PC-3 (cell line): ENCODE measurements around the gene THUMPD1. TPM values are rescaled to one million over a fixed set of nuclear protein-coding genes. Genes with fewer than 3 reads are reported as not detected.

ENCODE experiments used
- ATAC-seq: fragments of 200-7000 bp; cut with Tn5 transposase; 2 replicates; pipeline ENCODE4 v1.9.1; 2020; ENCODE audit warnings: mild to moderate bottlenecking, moderate library complexity
- BruUV-seq: library from RNA; stranded (reverse); fragments of 400-500 nt; replicated peaks from 2 replicates; lab custom pipeline; 2021; lab: Mats Ljungman, UMichigan
- CTCF ChIA-PET: fragments of 300-600 bp; sonication (Branson Sonifier 250); formaldehyde crosslinking; loops from one replicate; lab custom pipeline; 2022; ENCODE audit warnings: antibody characterized with exemption; lab: Charles Lee
- POLR2A ChIA-PET: fragments of 300-600 bp; sonication (Branson Sonifier 250); formaldehyde crosslinking; loops from one replicate; lab custom pipeline; 2022; ENCODE audit warnings: antibody characterized with exemption; ENCODE audit not compliant: unreplicated experiment; lab: Charles Lee
- DNase-seq: peaks from one replicate; pipeline ENCODE4 v3.0.0-alpha.2; 2015
- H2AFZ ChIP-seq: fragments of 300-600 bp; sonication (generic); 2 replicates; pipeline ENCODE4 v1.6.0; 2016; ENCODE audit warnings: antibody characterized with exemption, low read length
- H3F3A ChIP-seq: fragments of 300-600 bp; sonication (generic); one replicate; pipeline ENCODE4 v1.6.0; 2017; ENCODE audit warnings: antibody characterized with exemption, low read length, control low read depth, mild to moderate bottlenecking; ENCODE audit not compliant: unreplicated experiment
- H3K27ac ChIP-seq: fragments of 300-600 bp; sonication (generic); 2 replicates; pipeline ENCODE4 v1.5.1; 2016; ENCODE audit warnings: mild to moderate bottlenecking, low read length
- H3K27me3 ChIP-seq: fragments of 300-600 bp; sonication (generic); 2 replicates; pipeline ENCODE4 v1.6.1; 2016; ENCODE audit warnings: low read length, mixed read lengths
- H3K36me3 ChIP-seq: fragments of 300-600 bp; sonication (generic); 2 replicates; pipeline ENCODE4 v1.6.1; 2016; ENCODE audit warnings: low read depth, mixed run types, low read length, mixed read lengths
- H3K4me1 ChIP-seq: fragments of 300-600 bp; sonication (generic); 2 replicates; pipeline ENCODE4 v1.5.1; 2016; ENCODE audit warnings: low read length; ENCODE audit not compliant: insufficient read depth
- H3K4me2 ChIP-seq: fragments of 300-600 bp; sonication (generic); 2 replicates; pipeline ENCODE4 v1.6.0; 2016; ENCODE audit warnings: low read length
- H3K4me3 ChIP-seq: fragments of 300-600 bp; sonication (generic); 2 replicates; pipeline ENCODE4 v1.5.1; 2016; ENCODE audit warnings: mild to moderate bottlenecking, low read length, mixed read lengths
- H3K79me2 ChIP-seq: fragments of 300-600 bp; sonication (generic); 2 replicates; pipeline ENCODE4 v1.6.1; 2017; ENCODE audit warnings: low read length, mixed read lengths
- H3K9ac ChIP-seq: fragments of 300-600 bp; sonication (generic); 2 replicates; pipeline ENCODE4 v1.6.0; 2016; ENCODE audit warnings: mild to moderate bottlenecking, low read length
- H3K9me2 ChIP-seq: fragments of 300-600 bp; sonication (generic); replicated peaks from 2 replicates; pipeline ENCODE4 v1.6.1; 2016; ENCODE audit warnings: mixed run types, low read length, mixed read lengths
- H3K9me3 ChIP-seq: fragments of 300-600 bp; sonication (generic); 2 replicates; pipeline ENCODE4 v1.6.1; 2016; ENCODE audit warnings: low read length, mixed read lengths
- H4K20me1 ChIP-seq: fragments of 300-600 bp; sonication (generic); 2 replicates; pipeline ENCODE4 v1.6.1; 2016; ENCODE audit warnings: low read length, mixed read lengths
- CTCF ChIP-seq: fragments of 300-600 bp; sonication (generic); conservative IDR thresholded peaks from 2 replicates; pipeline ENCODE4 v1.5.1; 2017; ENCODE audit warnings: antibody characterized with exemption, low read depth, mild to moderate bottlenecking, low read length
- EZH2 ChIP-seq: fragments of 300-600 bp; sonication (generic); IDR thresholded peaks from one replicate; pipeline ENCODE4 v1.6.1; 2017; ENCODE audit warnings: antibody characterized with exemption, mild to moderate bottlenecking, low read length; ENCODE audit not compliant: unreplicated experiment
- EZH2phosphoT487 ChIP-seq: fragments of 300-600 bp; sonication (generic); IDR thresholded peaks from 2 replicates; pipeline ENCODE4 v1.6.1; 2018; ENCODE audit warnings: mild to moderate bottlenecking, antibody characterized with exemption, low read length, borderline replicate concordance
- intact Hi-C: fragments of 100-400 bp; cut with micrococcal nuclease; formaldehyde crosslinking; loops from 2 replicates; pipeline ENCODE4 v1.9.0; 2023
- total RNA-seq: library from RNA; depleted of rRNA; stranded (reverse); fragments of >200 nt; gene quantifications from 2 replicates; pipeline ENCODE4 v1.2.3, GENCODE V29; 2014

THUMPD1 gene
- total RNA-seq, 1 experiment from 2014 or later = 44.9 TPM

- H3F3A ChIP-seq = no peaks in the 10 kb centered on the region
- no peak overlapping the region for H3K4me2 ChIP-seq
- no peak overlapping the region for H2AFZ ChIP-seq
- BruUV-seq = no TSS peak
- H3K9ac ChIP-seq = no peak overlapping the region
- H3K36me3 ChIP-seq = no peaks in the 10 kb centered on the region
- no peaks in the 10 kb centered on the region for H3K4me1 ChIP-seq
- ATAC-seq = no peak
- no peaks in the 10 kb centered on the region for H3K9me3 ChIP-seq
- no peak overlapping the region for H3K27ac ChIP-seq
- no peaks in the 10 kb centered on the region for H3K79me2 ChIP-seq
- CTCF ChIA-PET = no interaction called here
- no peak overlapping the region for H3K4me3 ChIP-seq
- no peak for DNase-seq
- TF ChIP-seq EZH2phosphoT487 = no peak
- no peak for TF ChIP-seq EZH2
- TF ChIP-seq CTCF = no peak
- 0 out of 2 replicates have a peak, but pooled peaks cover 3% of the 10 kb centered on the region for H3K27me3 ChIP-seq
- H4K20me1 ChIP-seq = no peaks in the 10 kb centered on the region
- POLR2A ChIA-PET = no interaction called here
- no peaks in the 10 kb centered on the region for H3K9me2 ChIP-seq
- intact Hi-C loops = no loop called here
These were observed 12.1 kb upstream of the THUMPD1 start for GRCh38 chr16:20753727-20754126.

GRCh38 chr16:20750558-20750957, 8.9 kb upstream of the THUMPD1 start:
- Histone ChIP-seq H3K36me3 (no peaks in the 10 kb centered on the region), H3K27ac (no peak overlapping the region), H3K9me2 (no peaks in the 10 kb centered on the region), H3K9me3 (no peaks in the 10 kb centered on the region), H3K79me2 (no peaks in the 10 kb centered on the region), H2AFZ (no peak overlapping the region), H3F3A (no peaks in the 10 kb centered on the region), H3K9ac (no peak overlapping the region), H3K4me3 (no peak overlapping the region), H4K20me1 (no peaks in the 10 kb centered on the region), H3K4me2 (no peak overlapping the region), H3K4me1 (no peaks in the 10 kb centered on the region), H3K27me3 (0 out of 2 replicates have a peak, but pooled peaks cover 3% of the 10 kb centered on the region)
- no peak for DNase-seq
- ChIA-PET POLR2A (no interaction called here), CTCF (no interaction called here)
- ATAC-seq = no peak
- BruUV-seq = no TSS peak
- intact Hi-C loops = no loop called here
- TF ChIP-seq EZH2 (no peak), EZH2phosphoT487 (no peak), CTCF (no peak)

DNA sequence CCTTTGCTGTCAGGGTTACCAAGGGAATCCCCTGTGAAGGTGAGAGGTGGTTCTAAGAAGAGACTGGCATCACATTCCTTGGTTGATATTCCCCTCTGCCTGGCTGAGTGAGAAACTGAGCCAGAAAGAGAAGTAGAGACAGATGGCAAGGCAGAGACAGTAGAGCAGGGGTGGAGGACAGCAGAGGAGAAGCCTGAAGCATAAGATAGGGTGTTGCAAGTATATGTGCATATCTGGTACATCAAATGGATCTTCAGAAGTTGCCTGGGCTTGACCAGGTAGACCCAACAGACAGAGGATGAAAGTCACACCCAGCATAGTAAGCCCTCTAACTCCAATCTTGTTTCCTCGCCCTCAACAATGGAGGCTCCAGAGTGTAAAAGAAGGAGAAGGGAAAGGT, 7.9 kb upstream of the THUMPD1 start:
- H3F3A ChIP-seq = no peaks in the 10 kb centered on the region
- no peaks in the 10 kb centered on the region for H3K9me2 ChIP-seq
- no TSS peak for BruUV-seq
- H3K27ac ChIP-seq = no peak overlapping the region
- H3K4me2 ChIP-seq = no peak overlapping the region
- H3K27me3 ChIP-seq = 0 out of 2 replicates have a peak, but pooled peaks cover 3% of the 10 kb centered on the region
- no peaks in the 10 kb centered on the region for H3K79me2 ChIP-seq
- CTCF ChIA-PET = no interaction called here
- H3K9ac ChIP-seq = no peak overlapping the region
- DNase-seq (no peak), ATAC-seq (no peak)
- H3K4me1 ChIP-seq = no peaks in the 10 kb centered on the region
- H2AFZ ChIP-seq = no peak overlapping the region
- H4K20me1 ChIP-seq = no peaks in the 10 kb centered on the region
- POLR2A ChIA-PET = no interaction called here
- no peak overlapping the region for H3K4me3 ChIP-seq
- no peaks in the 10 kb centered on the region for H3K36me3 ChIP-seq
- TF ChIP-seq CTCF (no peak), EZH2phosphoT487 (no peak), EZH2 (no peak)
- intact Hi-C loops = no loop called here
- H3K9me3 ChIP-seq = no peaks in the 10 kb centered on the region
